RWPE1 (cell line): ENCODE data around the gene CRYM.

Experiments used
- CTCF ChIA-PET: fragments of 350-600 bp; sonication (Branson Sonifier 250); formaldehyde crosslinking; extraction: SDS; loops from one replicate; lab custom pipeline; 2021; lab: Yijun Ruan, JAX
- POLR2A ChIA-PET: fragments of 400-600 bp; formaldehyde crosslinking; extraction: SDS; loops from one replicate; lab custom pipeline; 2020; ENCODE audit warnings: antibody characterized with exemption; ENCODE audit not compliant: low non-redundant PET; lab: Yijun Ruan, JAX
- DNase-seq: peaks from one replicate; pipeline ENCODE4 v3.0.0; 2012; ENCODE audit warnings: low spot score
- H3K27ac ChIP-seq: fragments of 450-650 bp; 2 replicates; pipeline ENCODE4 v1.5.1; 2017
- TF ChIP-seq, protein P1 (sequence below): fragments of 450-650 bp; conservative IDR thresholded peaks from 2 replicates; pipeline ENCODE4 v1.5.1; 2017; ENCODE audit warnings: low read depth, mild to moderate bottlenecking

The CRYM gene

DNA sequence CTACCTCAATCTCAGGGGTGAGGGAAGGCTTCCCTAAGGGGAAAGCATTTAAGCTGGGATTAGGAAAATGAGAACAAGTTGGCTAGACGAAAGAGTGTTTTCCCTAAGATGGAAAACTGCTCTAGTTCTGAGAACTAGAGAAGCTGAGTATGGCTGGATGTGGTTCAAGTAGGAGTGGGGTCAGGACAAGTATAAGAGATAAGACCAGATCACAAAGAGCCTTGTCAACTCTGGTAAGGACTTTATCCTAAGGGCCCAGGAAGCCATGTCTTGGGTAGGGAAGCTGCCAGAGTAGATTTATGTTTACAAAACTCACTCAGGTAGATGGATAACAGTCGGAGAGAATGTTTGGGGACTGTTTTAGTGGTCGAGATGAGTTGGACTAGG, 42.9 kb downstream of the CRYM start:
- CTCF ChIA-PET: no interaction called here
- TF ChIP-seq, protein P1, sequence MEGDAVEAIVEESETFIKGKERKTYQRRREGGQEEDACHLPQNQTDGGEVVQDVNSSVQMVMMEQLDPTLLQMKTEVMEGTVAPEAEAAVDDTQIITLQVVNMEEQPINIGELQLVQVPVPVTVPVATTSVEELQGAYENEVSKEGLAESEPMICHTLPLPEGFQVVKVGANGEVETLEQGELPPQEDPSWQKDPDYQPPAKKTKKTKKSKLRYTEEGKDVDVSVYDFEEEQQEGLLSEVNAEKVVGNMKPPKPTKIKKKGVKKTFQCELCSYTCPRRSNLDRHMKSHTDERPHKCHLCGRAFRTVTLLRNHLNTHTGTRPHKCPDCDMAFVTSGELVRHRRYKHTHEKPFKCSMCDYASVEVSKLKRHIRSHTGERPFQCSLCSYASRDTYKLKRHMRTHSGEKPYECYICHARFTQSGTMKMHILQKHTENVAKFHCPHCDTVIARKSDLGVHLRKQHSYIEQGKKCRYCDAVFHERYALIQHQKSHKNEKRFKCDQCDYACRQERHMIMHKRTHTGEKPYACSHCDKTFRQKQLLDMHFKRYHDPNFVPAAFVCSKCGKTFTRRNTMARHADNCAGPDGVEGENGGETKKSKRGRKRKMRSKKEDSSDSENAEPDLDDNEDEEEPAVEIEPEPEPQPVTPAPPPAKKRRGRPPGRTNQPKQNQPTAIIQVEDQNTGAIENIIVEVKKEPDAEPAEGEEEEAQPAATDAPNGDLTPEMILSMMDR: no peak
- POLR2A ChIA-PET: no interaction called here
- no peak for DNase-seq
- no peak overlapping the region for H3K27ac ChIP-seq

DNA sequence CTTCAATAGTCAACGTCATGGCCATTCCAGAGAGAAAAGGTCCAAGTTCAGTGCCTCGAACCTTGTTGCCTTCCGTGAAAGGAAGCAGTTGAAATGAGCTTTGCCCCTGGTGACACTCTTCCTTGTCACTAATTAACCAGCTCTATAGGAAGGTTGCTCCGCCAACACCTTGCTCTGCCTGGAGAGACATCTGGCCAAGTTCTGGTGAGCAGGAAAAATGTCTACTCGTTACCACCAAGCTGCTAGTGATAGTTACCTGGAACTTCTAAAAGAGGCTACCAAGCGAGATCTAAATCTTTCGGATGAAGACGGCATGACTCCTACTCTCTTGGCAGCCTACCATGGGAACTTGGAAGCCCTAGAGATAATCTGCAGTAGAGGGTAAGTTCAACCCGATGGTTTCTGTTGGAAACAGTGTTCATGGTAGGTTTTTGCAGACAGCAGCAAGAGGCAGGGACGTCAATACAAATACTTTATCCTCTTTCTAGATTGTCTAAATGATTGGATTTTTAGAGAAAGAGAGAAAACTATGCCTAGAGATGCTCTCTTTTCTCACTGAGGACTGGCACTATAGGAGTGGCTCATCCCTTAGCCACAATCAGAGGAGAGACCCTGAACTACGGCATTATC, 44.5 kb downstream of the CRYM start, which contains the start of gene ANKS4B:
Gene ANKS4B, plus strand, starts transcription at position 179 of the 630 bp plus-strand sequence. Its CDS starts 39 bp downstream, at position 218.
- no peak within 1 kb of the TSS for H3K27ac ChIP-seq
- TF ChIP-seq, protein P1: no peak
- POLR2A ChIA-PET: no interaction called here
- CTCF ChIA-PET: no interaction called here
- no peak for DNase-seq

DNA sequence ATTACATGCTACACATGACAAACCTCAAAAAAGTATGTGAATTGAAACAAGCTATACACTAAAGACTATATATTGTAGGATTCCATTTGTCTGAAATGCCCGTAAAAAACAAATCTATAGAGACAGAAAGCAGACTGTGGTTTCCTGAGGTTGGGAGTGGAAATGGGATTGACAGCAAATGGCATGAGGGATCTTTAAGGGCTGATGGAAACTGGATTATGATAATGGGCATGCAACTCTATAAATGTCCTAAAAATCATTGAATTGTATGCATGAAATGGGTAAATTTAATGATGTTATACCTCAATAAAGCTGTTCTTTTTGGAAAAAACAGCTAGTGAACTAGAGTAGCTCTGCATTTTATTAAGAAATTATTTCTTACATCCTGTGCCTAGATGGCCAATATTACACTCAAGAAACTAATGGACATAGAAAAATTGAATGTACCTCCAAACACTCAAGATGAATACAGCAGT, 45.0 kb downstream of the CRYM start:
- H3K27ac ChIP-seq: no peak overlapping the region
- POLR2A ChIA-PET: no interaction called here
- CTCF ChIA-PET: no interaction called here
- TF ChIP-seq, protein P1: no peak
- DNase-seq: no peak

DNA sequence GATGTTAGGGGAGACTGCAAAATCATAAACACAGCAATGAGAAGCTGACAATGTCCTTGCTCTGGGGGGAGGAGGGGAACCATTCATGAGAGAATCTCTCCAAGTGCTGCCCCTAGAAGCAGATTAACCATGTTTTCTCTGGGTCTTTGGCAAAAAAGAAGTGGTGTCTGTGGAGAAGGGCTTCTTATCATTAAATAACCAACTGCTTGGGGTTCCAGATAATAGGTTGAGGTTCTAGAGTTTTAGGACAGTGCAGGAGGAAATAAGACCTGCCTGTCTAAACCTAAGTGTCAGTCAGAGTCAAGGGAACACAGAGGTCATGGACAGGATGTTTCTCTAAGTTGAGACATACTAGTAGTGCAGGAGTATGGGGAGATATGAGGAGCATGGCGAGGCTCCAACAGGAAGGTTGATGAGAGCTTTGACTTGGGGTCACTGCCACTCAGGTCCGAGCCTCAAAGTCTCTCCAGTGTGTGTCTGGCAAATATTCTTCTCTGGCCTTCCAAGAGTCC, 49.7 kb downstream of the CRYM start:
- TF ChIP-seq, protein P1: no peak
- DNase-seq: no peak
- CTCF ChIA-PET: no interaction called here
- no peak overlapping the region for H3K27ac ChIP-seq
- POLR2A ChIA-PET: no interaction called here

DNA sequence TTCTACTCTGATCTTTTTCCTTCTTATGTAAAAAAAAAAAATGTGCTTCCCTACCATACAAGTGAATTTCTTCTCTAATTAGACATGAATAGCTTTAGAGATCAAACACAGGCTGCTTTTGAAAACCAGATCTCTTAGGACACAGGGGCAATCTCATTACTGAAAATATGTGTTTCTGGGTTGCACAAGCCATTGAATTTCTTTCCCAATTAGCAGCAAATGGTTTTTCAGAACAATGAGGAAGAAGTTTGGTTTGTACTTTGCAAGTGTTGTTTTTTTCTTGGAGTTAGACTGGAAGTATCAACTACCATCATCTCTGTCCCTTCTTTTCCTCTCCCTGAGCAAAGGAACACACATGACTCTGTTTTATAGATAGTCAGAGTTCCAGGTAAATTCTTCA, 50.2 kb downstream of the CRYM start:
- no peak for DNase-seq
- TF ChIP-seq, protein P1: no peak
- ChIA-PET POLR2A (no interaction called here), CTCF (no interaction called here)
- H3K27ac ChIP-seq: no peak overlapping the region

DNA sequence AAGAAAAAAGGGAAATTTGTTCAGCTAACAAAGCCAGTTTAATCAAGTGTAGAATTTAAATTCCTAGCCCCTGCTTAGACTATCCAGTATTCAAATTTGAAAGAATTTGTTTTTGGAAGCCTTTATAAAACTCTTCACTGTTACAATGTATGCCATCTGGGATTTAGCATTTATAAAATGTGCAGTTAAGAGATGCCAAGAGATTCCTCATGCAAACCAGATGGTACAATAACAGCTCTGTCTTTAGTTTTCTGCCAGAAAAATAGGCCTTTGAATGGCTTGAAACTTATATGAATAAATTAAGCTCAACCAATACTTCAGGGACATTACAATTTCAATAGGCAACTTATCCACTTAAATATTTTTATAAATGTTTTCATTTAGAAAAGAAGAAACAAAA, 51.3 kb downstream of the CRYM start:
- TF ChIP-seq, protein P1: no peak
- CTCF ChIA-PET: no interaction called here
- H3K27ac ChIP-seq: no peak overlapping the region
- no peak for DNase-seq
- POLR2A ChIA-PET: no interaction called here
